Peyer's patch (tissue), 4 donors: ENCODE data around the gene AVPI1. TPM values are rescaled to one million over a fixed set of nuclear protein-coding genes. Genes with fewer than 3 reads are reported as not detected.

Experiments
- DNase-seq, 3 donors: peaks; one replicate each; pipeline ENCODE4 v3.0.0-alpha.2; 2017 to 2019
- H3K27ac ChIP-seq, 4 donors: fragments of 200-600 bp; sonication (generic); one replicate each; pipeline ENCODE4 v1.5.1; 2016 to 2019
- H3K27me3 ChIP-seq, 2 donors: fragments of 200-600 bp; sonication (generic); one replicate each; pipeline ENCODE4 v1.5.1; 2019
- H3K36me3 ChIP-seq, 3 donors: fragments of 200-600 bp; sonication (generic); one replicate each; pipeline ENCODE4 v1.5.1; 2016 to 2019
- H3K4me1 ChIP-seq, 4 donors: fragments of 200-600 bp; sonication (generic); one replicate each; pipeline ENCODE4 v1.5.1; 2016 to 2019
- H3K4me3 ChIP-seq, 4 donors: fragments of 200-600 bp; sonication (generic); 1 replicate in 3 of 4; 2 replicates in 1 of 4; pipeline ENCODE4 v1.5.1; 2016 to 2019; ENCODE audit warnings: mild to moderate bottlenecking in 1 of 4
- H3K9me3 ChIP-seq, 4 donors: fragments of 200-600 bp; sonication (generic); one replicate each; pipeline ENCODE4 v1.5.1; 2016 to 2019; ENCODE audit warnings: mild to moderate bottlenecking in 1 of 4
- CTCF ChIP-seq, 6 experiments: fragments of 450-650 bp in 4 of 6; fragments of 200-600 bp in 2 of 6; sonication (generic) in 1 of 6; IDR thresholded peaks; one replicate each; pipeline ENCODE4 v1.5.1; 2017 to 2019; ENCODE audit warnings: antibody characterized with exemption in 6 of 6, mild to moderate bottlenecking in 3 of 6, moderate library complexity in 1 of 6
- POLR2A ChIP-seq, 2 donors: fragments of 450-650 bp; IDR thresholded peaks; one replicate each; pipeline ENCODE4 v1.5.1; 2017; ENCODE audit warnings: antibody characterized with exemption in 2 of 2, mild to moderate bottlenecking in 2 of 2, moderate library complexity in 2 of 2
- total RNA-seq, 4 donors: library from RNA; depleted of rRNA; stranded (reverse); fragments of >200 nt; gene quantifications; one replicate each; pipeline ENCODE4 v1.1.0, GENCODE V29; 2016

The AVPI1 gene
- total RNA-seq: 10 to 100 TPM; 15.7 to 66.5 (median 47.4) TPM

- H3K27ac ChIP-seq: peak within 1 kb of the TSS; percentile 83 to 97 (median 88)
- H3K9me3 ChIP-seq: no peaks in the 10 kb centered on the region
- H3K4me3 ChIP-seq: peak within 1 kb of the TSS; percentile 55 to 92 (median 80)
- H3K27me3 ChIP-seq: no peaks in the 10 kb centered on the region
- peak; percentile 96 to 99 (median 99) for DNase-seq
- TF ChIP-seq CTCF (IDR thresholded peaks at IDR 0.05) (no peak), POLR2A (IDR thresholded peaks at IDR 0.05) (peak; percentile 99 to 100)
- no peaks in the 10 kb centered on the region for H3K36me3 ChIP-seq
- H3K4me1 ChIP-seq: peaks cover 0 to 53% (median 5%) of the 10 kb centered on the region in 4 donors
These were observed at the start of gene AVPI1 for GRCh38 chr10:97686962-97687784. Gene AVPI1 (minus strand): TSS chr10:97687241. CDS start chr10:97679905, 7,336 bp downstream.

- DNase-seq: no peak
- peaks cover 0 to 12% (median 9%) of the 10 kb centered on the region in 4 donors for H3K4me1 ChIP-seq
- H3K36me3 ChIP-seq: peaks cover 0 to 13% (median 0%) of the 10 kb centered on the region in 3 donors
- no peaks in the 10 kb centered on the region for H3K9me3 ChIP-seq
- peak overlapping the region; percentile 93 to 98 (median 95) for H3K27ac ChIP-seq
- H3K4me3 ChIP-seq: peak overlapping the region; percentile 79 to 97 (median 94)
- no peak for TF ChIP-seq POLR2A (IDR thresholded peaks at IDR 0.05)
- no peak for TF ChIP-seq CTCF (IDR thresholded peaks at IDR 0.05)
- no peaks in the 10 kb centered on the region for H3K27me3 ChIP-seq
These were observed 49.4 kb upstream of the AVPI1 start for GRCh38 chr10:97736403-97736901.

GRCh38 chr10:97734021-97734420 lies 47.0 kb upstream of the AVPI1 start:
- H3K27ac ChIP-seq: no peak overlapping the region
- H3K4me3 ChIP-seq: no peak overlapping the region
- H3K9me3 ChIP-seq: no peaks in the 10 kb centered on the region
- TF ChIP-seq POLR2A (IDR thresholded peaks at IDR 0.05): no peak
- no peak for TF ChIP-seq CTCF (IDR thresholded peaks at IDR 0.05)
- H3K36me3 ChIP-seq: no peaks in the 10 kb centered on the region
- H3K4me1 ChIP-seq: peaks cover 0 to 11% (median 9%) of the 10 kb centered on the region in 4 donors
- no peak for DNase-seq
- no peaks in the 10 kb centered on the region for H3K27me3 ChIP-seq

GRCh38 chr10:97733256-97733655 lies 46.2 kb upstream of the AVPI1 start:
- no peak for TF ChIP-seq CTCF (IDR thresholded peaks at IDR 0.05)
- no peak for TF ChIP-seq POLR2A (IDR thresholded peaks at IDR 0.05)
- no peak for DNase-seq

GRCh38 chr10:97732052-97732359 lies 45.0 kb upstream of the AVPI1 start:
- TF ChIP-seq CTCF (IDR thresholded peaks at IDR 0.05) (no peak), POLR2A (IDR thresholded peaks at IDR 0.05) (no peak)
- H3K4me1 ChIP-seq: no peaks in the 10 kb centered on the region
- H3K27ac ChIP-seq: no peak overlapping the region

More at GRCh38 chr10:97733256-97733655, 46.2 kb upstream of the AVPI1 start:
- Histone ChIP-seq H3K4me3 (no peak overlapping the region), H3K4me1 (peaks cover 0 to 4% (median 3%) of the 10 kb centered on the region in 4 donors), H3K36me3 (no peaks in the 10 kb centered on the region), H3K27me3 (no peaks in the 10 kb centered on the region), H3K9me3 (no peaks in the 10 kb centered on the region), H3K27ac (no peak overlapping the region)

More at GRCh38 chr10:97732052-97732359, 45.0 kb upstream of the AVPI1 start:
- H3K4me3 ChIP-seq: no peak overlapping the region
- no peaks in the 10 kb centered on the region for H3K27me3 ChIP-seq
- no peaks in the 10 kb centered on the region for H3K36me3 ChIP-seq
- H3K9me3 ChIP-seq: no peaks in the 10 kb centered on the region
- DNase-seq: no peak
